PFSK-1 (cell line): ENCODE data around the gene SCYGR2.

Experiments used
- FOXP2 ChIP-seq: optimal IDR thresholded peaks from 2 replicates; pipeline ENCODE3; 2011; ENCODE audit warnings: borderline replicate concordance, control low read depth, inconsistent platforms; ENCODE audit not compliant: insufficient read depth; ENCODE audit errors: extremely low read length, extremely low read depth
- POLR2AphosphoS5 ChIP-seq: IDR thresholded peaks from 2 replicates; pipeline ENCODE4 v1.6.1; 2012; ENCODE audit warnings: low read depth, mild to moderate bottlenecking, control low read depth, low read length, moderate library complexity
- REST ChIP-seq, 2 experiments: IDR thresholded peaks; 2 replicates each; pipeline versions ENCODE4 v1.6.1 to v1.8.0; 2011 to 2012; ENCODE audit warnings: low read depth in 2 of 2, low read length in 2 of 2, control low read depth in 1 of 2, inconsistent platforms in 1 of 2, mild to moderate bottlenecking in 1 of 2, moderate library complexity in 1 of 2; ENCODE audit not compliant: insufficient read depth in 1 of 2
- SIN3A ChIP-seq: IDR thresholded peaks from 2 replicates; pipeline ENCODE4 v1.6.1; 2012; ENCODE audit warnings: mild to moderate bottlenecking, low read length, moderate library complexity, borderline replicate concordance; ENCODE audit not compliant: insufficient read depth
- TAF1 ChIP-seq: IDR thresholded peaks from 2 replicates; pipeline ENCODE4 v1.6.1; 2012; ENCODE audit warnings: low read length, control low read depth, borderline replicate concordance; ENCODE audit not compliant: insufficient read depth

SCYGR2 gene

GRCh38 chr2:227608561-227609338 is 10.1 kb downstream of the SCYGR2 start:
- TF ChIP-seq REST (IDR thresholded peaks at IDR 0.05; ENCODE audit: insufficient read depth in 1 of 2, low read depth in 2 of 2, low read length in 2 of 2) (no peak), TAF1 (no peak), SIN3A (no peak), FOXP2 (no peak), POLR2AphosphoS5 (no peak)

GRCh38 chr2:227610123-227610522 is 11.4 kb downstream of the SCYGR2 start:
- no peak for TF ChIP-seq TAF1
- TF ChIP-seq SIN3A, result no peak
- TF ChIP-seq FOXP2, result no peak
- TF ChIP-seq POLR2AphosphoS5, result no peak
- TF ChIP-seq REST (IDR thresholded peaks at IDR 0.05; ENCODE audit: insufficient read depth in 1 of 2, low read depth in 2 of 2, low read length in 2 of 2), result no peak

DNA sequence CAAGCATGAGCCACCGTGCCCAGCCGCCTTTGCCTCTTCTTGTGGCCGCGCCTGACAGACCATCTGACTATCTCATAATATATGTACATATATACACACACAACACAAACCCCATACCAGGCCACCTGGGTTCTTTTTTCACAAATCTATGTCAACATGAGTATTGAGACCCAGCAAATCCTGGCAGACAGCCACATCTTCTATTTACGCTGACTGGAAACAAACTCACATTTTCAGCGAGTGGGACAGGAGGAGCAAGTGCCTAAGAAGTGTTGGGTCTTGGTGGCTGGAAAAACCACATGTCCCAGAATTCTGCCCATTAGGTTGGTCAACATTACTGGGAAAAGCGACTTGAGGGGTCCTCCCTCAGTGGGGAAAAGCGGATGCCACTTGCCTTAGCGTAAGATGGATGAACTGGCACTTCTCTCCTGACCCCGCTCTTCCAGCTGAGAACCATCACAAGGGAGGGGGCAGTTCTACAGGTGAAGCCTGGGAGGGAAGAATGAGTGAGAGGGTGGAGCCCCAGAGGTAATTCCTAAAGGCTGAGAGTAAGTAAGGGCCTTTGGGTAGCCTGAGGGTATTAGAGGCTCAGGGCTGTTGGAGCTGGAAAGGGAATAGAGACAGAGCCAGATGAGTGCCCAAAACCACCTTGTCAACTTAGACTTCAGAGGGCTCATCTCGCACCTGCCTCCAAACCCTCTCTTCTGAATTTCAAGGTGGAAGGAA is 14.0 kb downstream of the SCYGR2 start:
- no peak for TF ChIP-seq SIN3A
- TF ChIP-seq REST (IDR thresholded peaks at IDR 0.05; ENCODE audit: insufficient read depth in 1 of 2, low read depth in 2 of 2, low read length in 2 of 2), result no peak
- no peak for TF ChIP-seq FOXP2
- TF ChIP-seq TAF1, result no peak
- no peak for TF ChIP-seq POLR2AphosphoS5

DNA sequence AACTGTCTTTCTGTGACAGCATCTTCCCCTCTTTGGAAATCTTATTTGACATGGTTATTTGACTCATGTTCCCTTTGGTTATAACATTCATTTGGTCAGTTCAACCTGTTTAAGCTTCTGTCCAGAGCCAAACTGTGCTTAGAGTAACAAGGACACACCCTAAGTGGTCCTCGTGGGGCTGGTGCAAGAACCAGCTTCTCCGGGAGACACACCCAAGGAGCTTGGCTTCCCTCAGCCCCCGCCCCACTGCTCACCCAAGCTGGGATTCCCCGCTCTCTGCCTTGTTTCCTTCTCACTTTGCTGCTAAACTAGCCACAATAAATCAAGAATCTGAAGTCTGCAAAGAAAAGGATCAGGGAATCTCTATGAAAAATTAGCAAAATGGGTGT is 14.6 kb downstream of the SCYGR2 start:
- TF ChIP-seq POLR2AphosphoS5 (no peak), REST (IDR thresholded peaks at IDR 0.05; ENCODE audit: insufficient read depth in 1 of 2, low read depth in 2 of 2, low read length in 2 of 2) (no peak), SIN3A (no peak), FOXP2 (no peak), TAF1 (no peak)
